Prostate gland (tissue), 2 donors: ENCODE measurements around the gene ZIC3. TPM values are rescaled to one million over a fixed set of nuclear protein-coding genes. Genes with fewer than 3 reads are reported as not detected.
A peak's percentile ranks its signal among the peaks of the same experiment; 100 is the strongest.

ENCODE experiments used
- DNase-seq: peaks from one replicate; pipeline ENCODE4 v3.0.0-alpha.2; 2019; ENCODE audit warnings: low spot score
- H3K27ac ChIP-seq, 2 donors: fragments of 200-600 bp; sonication (generic); 2 replicates each; pipeline ENCODE4 v1.5.1; 2017 to 2019
- H3K27me3 ChIP-seq: fragments of 200-600 bp; sonication (generic); replicated peaks from 2 replicates; pipeline ENCODE4 v1.5.1; 2019; ENCODE audit not compliant: insufficient read depth
- H3K36me3 ChIP-seq, 2 donors: fragments of 200-600 bp; sonication (generic); 1 replicate in 1 of 2; 2 replicates in 1 of 2; pipeline versions ENCODE4 v1.5.1 to v1.8.1; 2017 to 2019
- H3K4me1 ChIP-seq: fragments of 200-600 bp; sonication (generic); replicated peaks from 2 replicates; pipeline ENCODE4 v1.5.1; 2019
- H3K4me3 ChIP-seq, 2 donors: fragments of 200-600 bp; sonication (generic); 2 replicates each; pipeline ENCODE4 v1.5.1; 2017 to 2019
- H3K9me3 ChIP-seq: fragments of 200-600 bp; sonication (generic); 2 replicates; pipeline ENCODE4 v1.5.1; 2017
- POLR2A ChIP-seq: fragments of 450-650 bp; IDR thresholded peaks from one replicate; pipeline ENCODE4 v1.6.1; 2016; ENCODE audit warnings: antibody characterized with exemption, mild to moderate bottlenecking
- POLR2AphosphoS5 ChIP-seq: sonication (generic); formaldehyde crosslinking; IDR thresholded peaks from one replicate; pipeline ENCODE4 v1.6.1; 2017; ENCODE audit warnings: antibody characterized with exemption
- WGBS: methylation state at CpG from one replicate; pipeline ENCODE4 v1.1.5; 2018; 5-methylcytosine and 5-hydroxymethylcytosine counted together
- intact Hi-C: fragments of 100-400 bp; cut with DNase I; formaldehyde crosslinking; loops from one replicate; pipeline ENCODE4 v1.14.2; 2022
- total RNA-seq, 2 donors: library from RNA; depleted of rRNA; stranded (reverse); fragments of >200 nt; gene quantifications; one replicate each; pipeline ENCODE4 v1.1.0, GENCODE V29; 2016
- TF ChIP-seq, protein P1 (sequence below), 4 experiments: fragments of 200-600 bp in 2 of 4; fragments of 450-650 bp in 2 of 4; sonication (generic) in 2 of 4; IDR thresholded peaks; 1 replicate in 3 of 4; 2 replicates in 1 of 4; pipeline ENCODE4 v1.5.1; 2016 to 2019; ENCODE audit warnings: antibody characterized with exemption in 4 of 4, mild to moderate bottlenecking in 2 of 4, moderate library complexity in 2 of 4

The ZIC3 gene
- total RNA-seq, 2 donors from 2014 or later = not detected

DNA sequence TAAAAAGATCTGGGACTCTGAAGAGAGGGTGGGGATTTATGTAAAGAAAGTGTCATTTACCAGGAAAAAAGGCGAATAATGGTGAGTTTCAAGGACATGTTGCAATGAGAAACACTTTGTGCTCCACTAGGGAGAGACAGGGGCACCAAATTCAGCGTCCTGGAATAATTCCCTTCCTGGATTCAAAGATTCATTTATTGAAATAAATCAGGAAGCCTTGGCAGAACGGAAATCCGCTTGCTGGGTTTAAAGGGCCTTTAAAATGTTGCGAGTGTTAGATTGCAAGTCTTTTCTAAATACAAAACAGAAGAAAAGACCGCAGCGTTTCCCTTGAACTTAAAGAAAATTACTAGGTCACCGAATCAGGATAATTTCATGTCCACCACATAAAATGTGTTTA lies 3.8 kb upstream of the ZIC3 start:
- no peak for TF ChIP-seq POLR2A
- H3K4me3 ChIP-seq = no peak overlapping the region
- H3K27ac ChIP-seq = no peak overlapping the region
- H3K36me3 ChIP-seq = no peaks in the 10 kb centered on the region
- no peaks in the 10 kb centered on the region for H3K4me1 ChIP-seq
- no peaks in the 10 kb centered on the region for H3K27me3 ChIP-seq
- DNase-seq = no peak
- intact Hi-C loops = no loop called here
- 14% methylated on average over 8 of the region's 8 CpGs for WGBS
- no peaks in the 10 kb centered on the region for H3K9me3 ChIP-seq

DNA sequence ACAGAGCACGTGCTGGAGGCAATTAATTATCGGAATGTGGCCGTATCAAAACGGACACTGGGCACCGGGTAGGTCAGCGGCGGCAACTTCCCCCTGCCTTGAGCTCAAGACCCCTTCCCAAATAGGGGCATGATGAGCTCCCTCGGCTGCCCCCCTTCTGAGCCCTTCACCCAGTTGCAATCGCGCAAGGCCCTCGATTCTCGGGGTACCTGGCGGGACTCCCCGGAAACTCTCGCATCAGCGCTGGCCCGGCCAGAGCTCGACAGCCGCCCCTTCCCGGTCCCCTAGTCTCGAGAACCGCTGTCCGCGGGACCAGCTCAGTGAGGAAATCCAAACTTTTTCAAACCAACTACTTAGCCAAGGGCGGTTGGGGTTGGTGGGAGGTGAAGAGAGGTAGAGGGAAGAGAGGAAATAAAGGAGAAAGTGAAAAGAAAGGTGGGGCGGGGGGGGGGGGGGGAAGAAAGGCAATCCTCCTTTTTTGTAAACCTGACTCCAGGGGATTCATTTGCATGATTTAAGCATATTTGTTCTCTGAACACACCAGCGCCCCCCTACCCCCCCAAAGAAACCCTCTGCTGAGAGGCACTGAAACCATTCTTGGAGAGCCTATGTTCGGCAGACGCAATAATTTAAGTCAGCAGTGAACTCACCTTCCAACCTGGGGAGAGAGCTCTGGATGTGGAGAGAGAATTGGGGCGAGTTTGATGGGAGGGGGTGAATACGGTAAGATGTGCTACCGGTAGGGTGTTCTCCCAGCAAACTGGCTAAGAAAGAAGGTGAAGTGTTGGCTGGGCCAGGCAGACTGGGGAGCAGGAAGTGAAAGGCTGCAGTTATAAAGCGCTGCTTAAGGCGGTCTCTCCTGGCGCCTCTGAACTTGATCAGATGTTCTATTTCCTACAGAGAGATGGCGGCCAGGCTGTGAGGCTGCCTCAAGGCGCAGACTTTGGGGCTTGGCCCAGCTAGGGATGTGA lies 2.0 kb upstream of the ZIC3 start:
- Histone ChIP-seq H3K4me3 (no peak overlapping the region), H3K36me3 (no peaks in the 10 kb centered on the region), H3K9me3 (no peaks in the 10 kb centered on the region), H3K27me3 (no peaks in the 10 kb centered on the region), H3K4me1 (no peaks in the 10 kb centered on the region), H3K27ac (no peak overlapping the region)
- DNase-seq = no peak
- TF ChIP-seq, protein P1, sequence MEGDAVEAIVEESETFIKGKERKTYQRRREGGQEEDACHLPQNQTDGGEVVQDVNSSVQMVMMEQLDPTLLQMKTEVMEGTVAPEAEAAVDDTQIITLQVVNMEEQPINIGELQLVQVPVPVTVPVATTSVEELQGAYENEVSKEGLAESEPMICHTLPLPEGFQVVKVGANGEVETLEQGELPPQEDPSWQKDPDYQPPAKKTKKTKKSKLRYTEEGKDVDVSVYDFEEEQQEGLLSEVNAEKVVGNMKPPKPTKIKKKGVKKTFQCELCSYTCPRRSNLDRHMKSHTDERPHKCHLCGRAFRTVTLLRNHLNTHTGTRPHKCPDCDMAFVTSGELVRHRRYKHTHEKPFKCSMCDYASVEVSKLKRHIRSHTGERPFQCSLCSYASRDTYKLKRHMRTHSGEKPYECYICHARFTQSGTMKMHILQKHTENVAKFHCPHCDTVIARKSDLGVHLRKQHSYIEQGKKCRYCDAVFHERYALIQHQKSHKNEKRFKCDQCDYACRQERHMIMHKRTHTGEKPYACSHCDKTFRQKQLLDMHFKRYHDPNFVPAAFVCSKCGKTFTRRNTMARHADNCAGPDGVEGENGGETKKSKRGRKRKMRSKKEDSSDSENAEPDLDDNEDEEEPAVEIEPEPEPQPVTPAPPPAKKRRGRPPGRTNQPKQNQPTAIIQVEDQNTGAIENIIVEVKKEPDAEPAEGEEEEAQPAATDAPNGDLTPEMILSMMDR (IDR thresholded peaks at IDR 0.05) = no peak
- TF ChIP-seq POLR2AphosphoS5 (no peak), POLR2A (no peak)
- WGBS = 6% methylated on average over 35 of the region's 37 CpGs
- intact Hi-C loops = no loop called here

GRCh38 chrX:137565318-137565904 lies 516 bp upstream of the ZIC3 start:
- H3K27ac ChIP-seq = no peak overlapping the region
- DNase-seq = no peak
- H3K4me1 ChIP-seq = no peaks in the 10 kb centered on the region
- H3K27me3 ChIP-seq = peaks cover 2% of the 10 kb centered on the region
- TF ChIP-seq, protein P1 (IDR thresholded peaks at IDR 0.05) = no peak
- no peak for TF ChIP-seq POLR2AphosphoS5
- no peak for TF ChIP-seq POLR2A
- 3% methylated on average over 43 of the region's 54 CpGs for whole genome bisulfite sequencing
- H3K36me3 ChIP-seq = no peaks in the 10 kb centered on the region
- H3K9me3 ChIP-seq = no peaks in the 10 kb centered on the region
- intact Hi-C loops = no loop called here
- H3K4me3 ChIP-seq = peak overlapping the region; percentile 32 to 39

DNA sequence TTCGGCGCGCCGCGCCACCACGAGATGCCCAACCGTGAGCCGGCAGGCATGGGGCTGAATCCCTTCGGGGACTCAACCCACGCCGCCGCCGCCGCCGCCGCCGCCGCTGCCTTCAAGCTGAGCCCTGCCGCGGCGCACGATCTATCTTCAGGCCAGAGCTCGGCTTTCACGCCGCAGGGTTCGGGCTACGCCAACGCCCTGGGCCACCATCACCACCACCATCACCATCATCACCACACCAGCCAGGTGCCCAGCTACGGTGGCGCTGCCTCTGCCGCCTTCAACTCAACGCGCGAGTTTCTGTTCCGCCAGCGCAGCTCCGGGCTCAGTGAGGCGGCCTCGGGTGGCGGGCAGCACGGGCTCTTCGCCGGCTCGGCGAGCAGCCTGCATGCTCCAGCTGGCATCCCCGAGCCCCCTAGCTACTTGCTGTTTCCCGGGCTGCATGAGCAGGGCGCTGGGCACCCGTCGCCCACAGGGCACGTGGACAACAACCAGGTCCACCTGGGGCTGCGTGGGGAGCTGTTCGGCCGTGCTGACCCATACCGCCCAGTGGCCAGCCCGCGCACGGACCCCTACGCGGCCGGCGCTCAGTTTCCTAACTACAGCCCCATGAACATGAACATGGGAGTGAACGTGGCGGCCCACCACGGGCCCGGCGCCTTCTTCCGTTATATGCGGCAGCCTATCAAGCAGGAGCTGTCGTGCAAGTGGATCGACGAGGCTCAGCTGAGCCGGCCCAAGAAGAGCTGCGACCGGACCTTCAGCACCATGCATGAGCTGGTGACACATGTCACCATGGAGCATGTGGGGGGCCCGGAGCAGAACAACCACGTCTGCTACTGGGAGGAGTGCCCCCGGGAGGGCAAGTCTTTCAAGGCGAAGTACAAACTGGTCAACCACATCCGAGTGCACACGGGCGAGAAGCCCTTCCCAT lies 1.1 kb downstream of the ZIC3 start:
- WGBS = 2% methylated on average over 27 of the region's 82 CpGs
- intact Hi-C loops = no loop called here
- no peak for DNase-seq
- peaks cover 2% of the 10 kb centered on the region for H3K27me3 ChIP-seq
- H3K9me3 ChIP-seq = no peaks in the 10 kb centered on the region
- H3K36me3 ChIP-seq = no peaks in the 10 kb centered on the region
- TF ChIP-seq POLR2AphosphoS5 (no peak), POLR2A (no peak)
- TF ChIP-seq, protein P1 (IDR thresholded peaks at IDR 0.05) = no peak
- H3K27ac ChIP-seq = no peak overlapping the region
- peak overlapping the region in 1 of 2 donors; percentile 39 for H3K4me3 ChIP-seq
- no peaks in the 10 kb centered on the region for H3K4me1 ChIP-seq

DNA sequence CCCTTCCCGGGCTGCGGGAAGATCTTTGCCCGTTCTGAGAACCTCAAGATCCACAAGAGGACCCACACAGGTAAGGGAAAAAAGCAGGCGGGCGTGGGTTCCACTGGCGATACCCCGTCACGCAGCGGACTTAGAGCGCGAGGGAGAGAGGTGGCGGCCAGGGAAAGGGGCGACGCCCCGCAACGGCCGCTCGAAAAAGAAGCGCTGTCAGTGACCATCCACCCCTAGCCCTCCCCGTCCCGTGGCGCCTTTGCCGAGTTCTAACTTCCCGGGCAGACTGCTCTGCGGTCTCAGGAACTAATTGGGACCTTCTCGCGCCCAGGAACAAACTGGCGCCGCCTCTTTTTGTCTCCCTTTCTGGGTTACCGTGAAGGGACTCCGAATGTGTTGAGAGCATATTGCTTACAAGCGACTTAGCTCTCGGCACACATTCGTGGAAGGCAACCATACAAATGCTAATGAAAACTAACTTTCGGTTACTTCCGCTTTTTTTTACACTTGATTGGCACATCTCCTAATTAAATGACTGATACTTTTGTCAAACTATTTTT lies 1.8 kb downstream of the ZIC3 start:
- WGBS = 5% methylated on average over 14 of the region's 36 CpGs
- peaks cover 2% of the 10 kb centered on the region for H3K27me3 ChIP-seq
- no peaks in the 10 kb centered on the region for H3K4me1 ChIP-seq
- no peak overlapping the region for H3K27ac ChIP-seq
- TF ChIP-seq, protein P1 (IDR thresholded peaks at IDR 0.05) = no peak
- TF ChIP-seq POLR2A (no peak), POLR2AphosphoS5 (no peak)
- intact Hi-C loops = no loop called here
- no peaks in the 10 kb centered on the region for H3K9me3 ChIP-seq
- H3K4me3 ChIP-seq = no peak overlapping the region
- no peak for DNase-seq
- no peaks in the 10 kb centered on the region for H3K36me3 ChIP-seq
